Measurements from ENCODE around the gene TNIK.

TNIK gene

GRCh38 chr3:171204942-171205341 is 255.3 kb downstream of the TNIK start:
- no peak overlapping the region for H3K4me3 ChIP-seq (ENCODE audit: low read depth, low read length)
- no peak for TF ChIP-seq CTCF (IDR thresholded peaks at IDR 0.05; ENCODE audit: low read depth, low read length)

- H3K4me3 ChIP-seq (ENCODE audit: low read depth, low read length): no peak overlapping the region
- no peak for TF ChIP-seq CTCF (IDR thresholded peaks at IDR 0.05; ENCODE audit: low read depth, low read length)
Measured at GRCh38 chr3:171201825-171202224, 258.4 kb downstream of the TNIK start.

GRCh38 chr3:171200750-171201088 is 259.5 kb downstream of the TNIK start:
- H3K4me3 ChIP-seq (ENCODE audit: low read depth, low read length): no peak overlapping the region
- no peak for TF ChIP-seq CTCF (IDR thresholded peaks at IDR 0.05; ENCODE audit: low read depth, low read length)

- TF ChIP-seq CTCF (IDR thresholded peaks at IDR 0.05; ENCODE audit: low read depth, low read length): no peak
- H3K4me3 ChIP-seq (ENCODE audit: low read depth, low read length): no peak overlapping the region
Measured at GRCh38 chr3:171200052-171200749, 260.0 kb downstream of the TNIK start.

GRCh38 chr3:171199473-171199829 is 260.8 kb downstream of the TNIK start:
- no peak overlapping the region for H3K4me3 ChIP-seq (ENCODE audit: low read depth, low read length)
- no peak for TF ChIP-seq CTCF (IDR thresholded peaks at IDR 0.05; ENCODE audit: low read depth, low read length)

GRCh38 chr3:171198781-171199472 is 261.3 kb downstream of the TNIK start:
- no peak for TF ChIP-seq CTCF (IDR thresholded peaks at IDR 0.05; ENCODE audit: low read depth, low read length)
- no peak overlapping the region for H3K4me3 ChIP-seq (ENCODE audit: low read depth, low read length)

- no peak for TF ChIP-seq CTCF (IDR thresholded peaks at IDR 0.05; ENCODE audit: low read depth, low read length)
- H3K4me3 ChIP-seq (ENCODE audit: low read depth, low read length): no peak overlapping the region
Measured at GRCh38 chr3:171195686-171196085, 264.5 kb downstream of the TNIK start.

All from WI38 (cell line).